Endothelial cell of umbilical vein (primary cell): Measurements from ENCODE around the gene MUC2. TPM values are rescaled to one million over a fixed set of nuclear protein-coding genes. Genes with fewer than 3 reads are reported as not detected.

Source experiments
- BruUV-seq: library from RNA; stranded (reverse); fragments of 400-500 nt; replicated peaks from 2 replicates; lab custom pipeline; 2021; lab: Mats Ljungman, UMichigan
- CTCF ChIA-PET: fragments of 300-600, 350-600 bp; sonication (Branson Sonifier 250); formaldehyde crosslinking; loops from one replicate; lab custom pipeline; 2021; ENCODE audit warnings: antibody characterized with exemption, inconsistent platforms; lab: Charles Lee
- POLR2A ChIA-PET: fragments of 300-600, 350-600 bp; sonication (Branson Sonifier 250); formaldehyde crosslinking; loops from one replicate; lab custom pipeline; 2021; ENCODE audit warnings: antibody characterized with exemption, inconsistent platforms; lab: Charles Lee
- DNase-seq: peaks from one replicate; pipeline ENCODE4 v3.0.0-alpha.2; 2011; ENCODE audit warnings: low read depth, low spot score
- FAIRE-seq: peaks from 2 replicates; lab custom pipeline; 2011; peaks lifted over from hg19 to GRCh38; lab: Jason Lieb, UNC
- H2AFZ ChIP-seq: 2 replicates; pipeline ENCODE4 v1.6.0; 2012; ENCODE audit warnings: low read depth, low read length, control low read depth, inconsistent platforms
- H3K27ac ChIP-seq: 2 replicates; pipeline ENCODE4 v1.5.1; 2011; ENCODE audit warnings: low read depth, mild to moderate bottlenecking, control low read depth, low read length, moderate library complexity; ENCODE audit not compliant: insufficient read depth
- H3K27me3 ChIP-seq, 2 experiments: 2 replicates each; pipeline versions ENCODE4 v1.6.0 to v1.6.1; 2011; ENCODE audit warnings: low read length in 2 of 2, mixed read lengths in 1 of 2; ENCODE audit not compliant: control insufficient read depth in 2 of 2, insufficient read depth in 2 of 2
- H3K36me3 ChIP-seq, 2 experiments: 2 replicates in 1 of 2; 3 replicates in 1 of 2; pipeline ENCODE4 v1.5.1; 2011; ENCODE audit warnings: low read length in 2 of 2, mild to moderate bottlenecking in 1 of 2, moderate library complexity in 1 of 2; ENCODE audit not compliant: control insufficient read depth in 2 of 2, insufficient read depth in 2 of 2; ENCODE audit errors: extremely low read depth in 1 of 2
- H3K4me1 ChIP-seq: 3 replicates; pipeline ENCODE4 v1.5.1; 2011; ENCODE audit warnings: mild to moderate bottlenecking, low read length; ENCODE audit not compliant: control insufficient read depth, insufficient read depth; ENCODE audit errors: extremely low read depth
- H3K4me2 ChIP-seq: 2 replicates; pipeline ENCODE4 v1.6.1; 2011; ENCODE audit warnings: low read length, control low read depth, mixed read lengths; ENCODE audit not compliant: insufficient read depth
- H3K4me3 ChIP-seq, 3 experiments: fragments of 200-600 bp in 1 of 3; sonication (generic), shearing (Covaris generic) in 1 of 3; replicated peaks in 1 of 3; 2 replicates each; pipeline ENCODE4 v1.5.1; 2011 to 2016; ENCODE audit warnings: control low read depth in 3 of 3, low read length in 3 of 3, mild to moderate bottlenecking in 2 of 3, inconsistent platforms in 1 of 3, low read depth in 1 of 3, moderate library complexity in 1 of 3; ENCODE audit not compliant: insufficient read depth in 1 of 3
- H3K79me2 ChIP-seq: 2 replicates; pipeline ENCODE4 v1.6.0; 2012; ENCODE audit warnings: low read length, inconsistent platforms; ENCODE audit not compliant: control insufficient read depth, insufficient read depth
- H3K9ac ChIP-seq: replicated peaks from 2 replicates; pipeline ENCODE3; 2011; ENCODE audit warnings: low read length, control low read depth; ENCODE audit not compliant: insufficient read depth; ENCODE audit errors: extremely low read depth
- H3K9me1 ChIP-seq: replicated peaks from 3 replicates; pipeline ENCODE4 v1.6.0; 2011; ENCODE audit warnings: mild to moderate bottlenecking, low read length; ENCODE audit not compliant: control insufficient read depth, insufficient read depth; ENCODE audit errors: extremely low read depth
- H3K9me3 ChIP-seq: replicated peaks from 2 replicates; pipeline ENCODE4 v1.5.1; 2012; ENCODE audit warnings: low read length, inconsistent platforms; ENCODE audit not compliant: control insufficient read depth, insufficient read depth
- H4K20me1 ChIP-seq: replicated peaks from 2 replicates; pipeline ENCODE3; 2011; ENCODE audit warnings: mild to moderate bottlenecking, low read length; ENCODE audit not compliant: control insufficient read depth, insufficient read depth; ENCODE audit errors: extremely low read depth
- CTCF ChIP-seq, 2 donors: IDR thresholded peaks; 1 replicate in 1 of 2; 2 replicates in 1 of 2; pipeline ENCODE4 v1.5.1; 2011; ENCODE audit warnings: low read length in 2 of 2, mild to moderate bottlenecking in 2 of 2, moderate library complexity in 2 of 2, control low read depth in 1 of 2, inconsistent platforms in 1 of 2, low read depth in 1 of 2; ENCODE audit not compliant: insufficient read depth in 1 of 2; ENCODE audit errors: extremely low read depth in 1 of 2
- EZH2 ChIP-seq: IDR thresholded peaks from 2 replicates; pipeline ENCODE4 v1.6.1; 2012; ENCODE audit warnings: borderline replicate concordance, low read depth, mild to moderate bottlenecking, moderate library complexity, low read length, inconsistent platforms; ENCODE audit not compliant: severe bottlenecking
- FOS ChIP-seq: IDR thresholded peaks from 2 replicates; pipeline ENCODE4 v1.6.1; 2011; ENCODE audit warnings: mild to moderate bottlenecking, low read length, moderate library complexity, borderline replicate concordance; ENCODE audit not compliant: insufficient read depth
- GATA2 ChIP-seq: IDR thresholded peaks from 2 replicates; pipeline ENCODE4 v1.7.0; 2011; ENCODE audit warnings: low read depth, mild to moderate bottlenecking, moderate library complexity, mixed read lengths, low read length; ENCODE audit not compliant: insufficient read length, insufficient read depth
- JUN ChIP-seq: IDR thresholded peaks from 2 replicates; pipeline ENCODE4 v1.6.1; 2011; ENCODE audit warnings: borderline replicate concordance, low read depth; ENCODE audit not compliant: insufficient read length, insufficient read depth
- MAX ChIP-seq: IDR thresholded peaks from 2 replicates; pipeline ENCODE4 v1.6.1; 2011; ENCODE audit not compliant: insufficient read depth, insufficient read length
- MYC ChIP-seq: IDR thresholded peaks from one replicate; pipeline ENCODE4 v1.6.1; 2011; ENCODE audit warnings: mild to moderate bottlenecking, low read depth, low read length
- POLR2A ChIP-seq: IDR thresholded peaks from 2 replicates; pipeline ENCODE4 v1.6.1; 2012; ENCODE audit warnings: low read depth, mild to moderate bottlenecking, control low read depth, low read length
- POLR2AphosphoS5 ChIP-seq: IDR thresholded peaks from 2 replicates; pipeline ENCODE4 v1.6.1; 2012; ENCODE audit warnings: low read depth, mild to moderate bottlenecking, control low read depth, low read length, moderate library complexity; ENCODE audit not compliant: insufficient read depth
- dilution Hi-C: fragments of 300-500 bp; cut with MboI; formaldehyde crosslinking; loops from one replicate; pipeline ENCODE4 v1.15.0; 2019; ENCODE audit warnings: low sequenced_read_pairs; ENCODE audit not compliant: extremely low pct_ligation_motif_present
- intact Hi-C: fragments of 100-400 bp; cut with micrococcal nuclease; formaldehyde crosslinking; loops from one replicate; pipeline ENCODE4 v1.10.0; 2022
- polyA plus RNA-seq, 4 experiments: library from polyadenylated mRNA; depleted of rRNA in 3 of 4; stranded (reverse) in 3 of 4; unstranded in 1 of 4; fragments of >200 nt; gene quantifications; 2 replicates each; pipeline versions ENCODE4 v1.2.1 to v1.2.3, GENCODE V29; 2011 to 2012; ENCODE audit warnings: missing spikeins in 1 of 4
- total RNA-seq: library from RNA; stranded (reverse); gene quantifications from 2 replicates; pipeline ENCODE4 v1.2.3, GENCODE V29; 2021

Gene MUC2
- total and polyA plus RNA-seq, 2 donors (not counting 3 experiments of a cell fraction or from before 2014, with no cell fraction given), result not detected

- ChIA-PET POLR2A (no interaction called here), CTCF (interaction anchor here (1.1 to 1.5 kb wide), 3 partner anchors 10 to 194 kb away, joined by 3 read pairs; no protein-coding TSS in a partner anchor)
- Histone ChIP-seq H3K4me3 (no peak overlapping the region), H3K27ac (no peak overlapping the region), H3K36me3 (no peaks in the 10 kb centered on the region), H3K4me2 (no peak overlapping the region), H3K9me3 (no peaks in the 10 kb centered on the region), H3K4me1 (no peaks in the 10 kb centered on the region), H3K79me2 (no peaks in the 10 kb centered on the region), H3K27me3 (no peaks in the 10 kb centered on the region), H3K9ac (no peak overlapping the region), H3K9me1 (no peaks in the 10 kb centered on the region), H2AFZ (no peak overlapping the region), H4K20me1 (no peaks in the 10 kb centered on the region)
- FAIRE-seq (no peak), DNase-seq (no peak)
- dilution Hi-C loops (no loop called here), intact Hi-C loops (no loop called here)
- TF ChIP-seq MYC (no peak), CTCF (IDR thresholded peaks at IDR 0.05; ENCODE audit: extremely low read depth in 1 of 2, insufficient read depth in 1 of 2, low read depth in 1 of 2, low read length in 2 of 2) (no peak), EZH2 (no peak), GATA2 (no peak), FOS (no peak), MAX (no peak), POLR2A (no peak), POLR2AphosphoS5 (no peak), JUN (no peak)
- BruUV-seq, result no TSS peak
Observed at GRCh38 chr11:1041149-1041467, 33.6 kb upstream of the MUC2 start.
